Measurements from ENCODE around the gene PIM1. TPM values are rescaled to one million over a fixed set of nuclear protein-coding genes. Genes with fewer than 3 reads are reported as not detected.

The PIM1 gene
- total and polyA plus RNA-seq, 9 of the 15 experiments (the other 6 are each of a cell fraction or from before 2014, with no cell fraction given) = 19.0 to 789 (median 212) TPM

- TF ChIP-seq FOXP4 (CRISPR knock-in tag; IDR thresholded peaks at IDR 0.05; ENCODE audit: borderline replicate concordance) (no peak), KAT7 (CRISPR knock-in tag; IDR thresholded peaks at IDR 0.05; ENCODE audit: borderline replicate concordance) (peak; percentile 59; the same call in 1 of the 2 replicates), ZNF668 (CRISPR knock-in tag; IDR thresholded peaks at IDR 0.05) (peak; percentile 85; the same call in 1 of the 2 replicates), ZNF197 (CRISPR knock-in tag; IDR thresholded peaks at IDR 0.05; ENCODE audit: low read depth) (0 out of 2 replicates have a peak, but pooled peaks have one; percentile 68), CREBBP (IDR thresholded peaks at IDR 0.05; ENCODE audit: low read depth, low read length) (no peak), ZNF24 (IDR thresholded peaks at IDR 0.05) (no peak), ZNF384 (IDR thresholded peaks at IDR 0.05; ENCODE audit: low read depth, low read length) (no peak), SREBF2 (CRISPR knock-in tag; IDR thresholded peaks at IDR 0.05) (no peak), BRF1 (IDR thresholded peaks at IDR 0.05; ENCODE audit: borderline replicate concordance, extremely low read depth, insufficient read length) (no peak), RNF2 (IDR thresholded peaks at IDR 0.05) (no peak), ZNF695 (CRISPR knock-in tag; IDR thresholded peaks at IDR 0.05) (peak; percentile 73; the same call in 1 of the 2 replicates), POLR2H (tag; IDR thresholded peaks at IDR 0.05; ENCODE audit: low read depth) (no peak), ZNF407 (IDR thresholded peaks at IDR 0.05; ENCODE audit: low read depth) (no peak), ZNF696 (CRISPR knock-in tag; conservative IDR thresholded peaks at IDR 0.05) (peak; percentile 91), RAD51 (IDR thresholded peaks at IDR 0.05; ENCODE audit: borderline replicate concordance, low read depth) (no peak), SRSF3 (IDR thresholded peaks at IDR 0.05; ENCODE audit: insufficient read depth, low read length) (no peak), TAF9B (IDR thresholded peaks at IDR 0.05; ENCODE audit: partially characterized antibody) (no peak), ARNT (IDR thresholded peaks at IDR 0.05) (no peak), GATAD2A (IDR thresholded peaks at IDR 0.05) (no peak; the same call in 1 of the 2 replicates)
Observed at GRCh38 chr6:37175332-37176267, 5.6 kb downstream of the PIM1 start (continued).
